K562 (cell line): Measurements from ENCODE around the gene MINK1. TPM values are rescaled to one million over a fixed set of nuclear protein-coding genes. Genes with fewer than 3 reads are reported as not detected.

Source experiments
- ATAC-seq: fragments of 200-7000 bp; cut with Tn5 transposase; 3 replicates; pipeline ENCODE4 v1.9.1; 2020; ENCODE audit warnings: moderate library complexity
- BruUV-seq: library from RNA; stranded (reverse); fragments of 400-500 nt; replicated peaks from 2 replicates; lab custom pipeline; 2021; lab: Mats Ljungman, UMichigan
- CTCF ChIA-PET: fragments of 300-600 bp; formaldehyde crosslinking; extraction: SDS; loops from one replicate; lab custom pipeline; 2021; ENCODE audit warnings: low intra/inter-chr PET ratio; lab: Yijun Ruan, JAX
- POLR2A ChIA-PET: fragments of 300-600, 350-650 bp; sonication (Branson Sonifier 250); formaldehyde crosslinking; extraction: SDS; loops from one replicate; lab custom pipeline; 2021; ENCODE audit warnings: antibody characterized with exemption, inconsistent platforms; lab: Yijun Ruan, JAX
- DNase-seq, 4 experiments: peaks; one replicate each; pipeline versions ENCODE4 v3.0.0 to v3.0.0-alpha.2; 2011 to 2018; ENCODE audit warnings: low spot score in 3 of 4, mixed read lengths in 3 of 4; ENCODE audit errors: extremely low read depth in 1 of 4
- FAIRE-seq: peaks from 2 replicates; lab custom pipeline; 2011; peaks lifted over from hg19 to GRCh38; lab: Jason Lieb, UNC
- H2AFZ ChIP-seq: 2 replicates; pipeline ENCODE4 v1.6.0; 2011; ENCODE audit warnings: low read depth, low read length, control low read depth, inconsistent platforms
- H3K27ac ChIP-seq: fragments of 200-600 bp; 3 replicates; pipeline ENCODE4 v1.8.0; 2011; ENCODE audit warnings: low read depth, mild to moderate bottlenecking, control low read depth, inconsistent platforms, low read length, moderate library complexity, mixed read lengths; ENCODE audit errors: extremely low read depth
- H3K27me3 ChIP-seq, 2 experiments: fragments of 300-600 bp in 1 of 2; 2 replicates in 1 of 2; 3 replicates in 1 of 2; pipeline versions ENCODE4 v1.6.0 to v1.8.0; 2011; ENCODE audit warnings: inconsistent platforms in 2 of 2, low read length in 2 of 2, mild to moderate bottlenecking in 1 of 2, mixed read lengths in 1 of 2, moderate library complexity in 1 of 2; ENCODE audit not compliant: control insufficient read depth in 2 of 2, insufficient read depth in 2 of 2
- H3K36me3 ChIP-seq: fragments of 300-600 bp; 3 replicates; pipeline ENCODE4 v1.8.0; 2011; ENCODE audit warnings: mild to moderate bottlenecking, low read length, inconsistent platforms; ENCODE audit not compliant: control insufficient read depth, insufficient read depth
- H3K4me1 ChIP-seq, 2 experiments: fragments of 200-600 bp in 1 of 2; replicated peaks in 1 of 2; 2 replicates in 1 of 2; 3 replicates in 1 of 2; pipeline versions ENCODE4 v1.5.1 to v1.8.0; 2011; ENCODE audit warnings: inconsistent platforms in 2 of 2, low read length in 2 of 2, mild to moderate bottlenecking in 1 of 2, mixed read lengths in 1 of 2, moderate library complexity in 1 of 2; ENCODE audit not compliant: control insufficient read depth in 2 of 2, insufficient read depth in 2 of 2
- H3K4me2 ChIP-seq: 2 replicates; pipeline ENCODE4 v1.6.1; 2011; ENCODE audit warnings: low read length, control low read depth, inconsistent platforms, mixed read lengths; ENCODE audit not compliant: insufficient read depth
- H3K4me3 ChIP-seq: fragments of 200-600 bp; sonication (generic), shearing (Covaris generic); 2 replicates; pipeline ENCODE4 v1.5.1; 2016; ENCODE audit warnings: control low read depth, inconsistent platforms
- H3K79me2 ChIP-seq: fragments of 200-600 bp; 3 replicates; pipeline ENCODE4 v1.8.0; 2011; ENCODE audit warnings: low read length, inconsistent platforms; ENCODE audit not compliant: control insufficient read depth, insufficient read depth
- H3K9ac ChIP-seq, 2 experiments: 2 replicates each; pipeline versions ENCODE4 v1.6.0 to v1.6.1; 2011; ENCODE audit warnings: low read depth in 2 of 2, low read length in 2 of 2, control low read depth in 1 of 2, inconsistent platforms in 1 of 2, mild to moderate bottlenecking in 1 of 2, mixed read lengths in 1 of 2; ENCODE audit not compliant: insufficient read depth in 1 of 2
- H3K9me1 ChIP-seq: one replicate; pipeline ENCODE4 v1.6.0; 2011; ENCODE audit warnings: inconsistent platforms, mild to moderate bottlenecking, low read length, moderate library complexity; ENCODE audit not compliant: control insufficient read depth, insufficient read depth
- H3K9me3 ChIP-seq: replicated peaks from 2 replicates; pipeline ENCODE4 v1.5.1; 2011; ENCODE audit warnings: low read depth, low read length, inconsistent platforms; ENCODE audit not compliant: control insufficient read depth, insufficient read depth
- H4K20me1 ChIP-seq: replicated peaks from 2 replicates; pipeline ENCODE4 v1.6.1; 2011; ENCODE audit warnings: low read length, inconsistent platforms, mixed read lengths; ENCODE audit not compliant: control insufficient read depth, insufficient read depth
- ESRRA ChIP-seq: fragments of 450-650 bp; IDR thresholded peaks from 2 replicates; pipeline ENCODE4 v1.6.1; 2014; ENCODE audit warnings: low read depth, mild to moderate bottlenecking, moderate library complexity, borderline replicate concordance
- GTF2F1 ChIP-seq: IDR thresholded peaks from 2 replicates; pipeline ENCODE4 v1.6.1; 2011; ENCODE audit warnings: low read depth, low read length, improper control_type of control experiment
- HDAC2 ChIP-seq: fragments of 450-650 bp; IDR thresholded peaks from 2 replicates; pipeline ENCODE4 v1.6.1; 2016; ENCODE audit warnings: mild to moderate bottlenecking
- HIVEP1 ChIP-seq: fragments of 250-450 bp; sonication (Bioruptor Pico); IDR thresholded peaks from 2 replicates; pipeline ENCODE4 v1.4.0; 2020; ENCODE audit warnings: mild to moderate bottlenecking
- MTA3 ChIP-seq: fragments of 450-650 bp; formaldehyde crosslinking; IDR thresholded peaks from 2 replicates; pipeline ENCODE4 v1.6.1; 2017; ENCODE audit warnings: mild to moderate bottlenecking, borderline replicate concordance
- PCBP1 ChIP-seq: fragments of 200-400 bp; formaldehyde crosslinking; IDR thresholded peaks from 2 replicates; pipeline ENCODE4 v1.6.1; 2018; ENCODE audit warnings: mild to moderate bottlenecking, low read depth, low read length; ENCODE audit not compliant: poor library complexity, severe bottlenecking
- RBM15 ChIP-seq: fragments of 200-400 bp; formaldehyde crosslinking; IDR thresholded peaks from 2 replicates; pipeline ENCODE4 v1.6.1; 2018; ENCODE audit warnings: mild to moderate bottlenecking, low read length, moderate library complexity; ENCODE audit not compliant: insufficient read depth
- RCOR1 ChIP-seq, 2 experiments: IDR thresholded peaks; 2 replicates each; pipeline ENCODE4 v1.6.1; 2012; ENCODE audit warnings: low read depth in 2 of 2, low read length in 2 of 2, borderline replicate concordance in 1 of 2, improper control_type of control experiment in 1 of 2
- RHOXF2B ChIP-seq: fragments of 250-450 bp; sonication (Bioruptor Pico); conservative IDR thresholded peaks from 2 replicates; pipeline ENCODE4 v1.5.1; 2021
- ZNF586 ChIP-seq: fragments of 450-650 bp; formaldehyde crosslinking; conservative IDR thresholded peaks from 2 replicates; pipeline ENCODE4 v1.4.0; 2020; ENCODE audit warnings: mild to moderate bottlenecking, moderate library complexity
- WGBS: fragments of 100-300 bp; shearing (Covaris generic); methylation state at CpG from one replicate; pipeline ENCODE4 v1.1.6; 2016; ENCODE audit warnings: low coverage, mixed read lengths; ENCODE audit not compliant: insufficient coverage; ENCODE audit errors: missing lambda C conversion rate; 5-methylcytosine and 5-hydroxymethylcytosine counted together
- in situ Hi-C: fragments of 300-500 bp; cut with MboI; formaldehyde crosslinking; loops from 4 replicates; pipeline ENCODE4 v1.15.0; 2018; ENCODE audit warnings: inconsistent platforms, mixed read lengths
- intact Hi-C: fragments of 100-400 bp; cut with micrococcal nuclease; formaldehyde crosslinking; loops from 2 replicates; pipeline ENCODE4 v1.14.2; 2022
- polyA plus RNA-seq, 8 experiments: library from polyadenylated mRNA; depleted of rRNA in 4 of 8; stranded (reverse) in 5 of 8; unstranded in 3 of 8; fragments of >200 nt; fragmentation: Nextera tagmentation in 2 of 8; fragmentation: Illumina TruSeq in 1 of 8; extraction: Ambion mirVana in 2 of 8; extraction: Trizol in 1 of 8; gene quantifications; 2 replicates each; pipeline versions ENCODE4 v1.2.1 to v1.2.3, GENCODE V29; 2011 to 2014; ENCODE audit warnings: inconsistent platforms in 1 of 8, missing spikeins in 1 of 8
- total RNA-seq, 7 experiments: library from RNA; depleted of rRNA in 6 of 7; stranded (reverse); fragments of >200 nt in 6 of 7; fragmentation: Illumina TruSeq in 2 of 7; extraction: Trizol in 2 of 7; gene quantifications; 2 replicates each; pipeline versions ENCODE4 v1.2.1 to v1.2.3, GENCODE V29; 2011 to 2021; ENCODE audit warnings: low replicate concordance in 1 of 7
- TF ChIP-seq, protein P1 (sequence below): fragments of 250-450 bp; sonication (Bioruptor Pico); IDR thresholded peaks from 2 replicates; pipeline ENCODE4 v1.9.0; 2021; ENCODE audit warnings: mild to moderate bottlenecking
- TF ChIP-seq, protein P2 (sequence below): sonication (generic); formaldehyde crosslinking; IDR thresholded peaks from 2 replicates; pipeline ENCODE4 v1.8.1; 2023; ENCODE audit warnings: missing genetic modification reagents, mild to moderate bottlenecking, borderline replicate concordance
- TF ChIP-seq, protein P3 (sequence below): fragments of 250-450 bp; sonication (Bioruptor Pico); IDR thresholded peaks from 2 replicates; pipeline ENCODE4 v1.5.0; 2020; ENCODE audit warnings: mild to moderate bottlenecking

The MINK1 gene
- total and polyA plus RNA-seq, 9 of the 15 experiments (the other 6 are each of a cell fraction or from before 2014, with no cell fraction given) = 0.11 to 54.2 (median 14.9) TPM

DNA sequence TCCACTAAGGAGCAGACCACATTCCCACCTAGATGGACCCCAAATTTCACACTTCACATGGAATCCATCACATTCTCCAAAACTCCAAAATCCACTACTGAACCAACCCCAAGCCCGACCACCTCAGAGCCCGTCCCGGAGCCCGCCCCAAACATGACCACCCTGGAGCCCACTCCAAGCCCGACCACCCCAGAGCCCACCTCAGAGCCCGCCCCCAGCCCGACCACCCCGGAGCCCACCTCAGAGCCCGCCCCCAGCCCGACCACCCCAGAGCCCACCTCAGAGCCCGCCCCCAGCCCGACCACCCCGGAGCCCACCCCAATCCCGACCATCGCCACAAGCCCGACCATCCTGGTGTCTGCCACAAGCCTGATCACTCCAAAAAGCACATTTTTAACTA lies 100.5 kb downstream of the MINK1 start:
- no peak for ATAC-seq
- POLR2A ChIA-PET = interaction anchor here (0.6 to 2.1 kb wide), 5 partner anchors 8 to 34 kb away, joined by 3 to 7 read pairs (median 4); partner anchors contain the start of gene SPAG7
- FAIRE-seq = no peak
- Histone ChIP-seq H3K36me3 (peaks cover 21% of the 10 kb centered on the region; the same call in 2 of the 3 replicates), H3K27me3 (no peaks in the 10 kb centered on the region), H3K4me2 (no peak overlapping the region), H2AFZ (no peak overlapping the region), H3K9me3 (no peaks in the 10 kb centered on the region), H3K4me3 (no peak overlapping the region), H3K27ac (no peak overlapping the region), H3K9ac (no peak overlapping the region; a peak in 1 of 4 replicates), H3K9me1 (no peaks in the 10 kb centered on the region), H3K4me1 (peaks cover 6 to 23% of the 10 kb centered on the region in 2 experiments; a peak in 4 of 5 replicates), H4K20me1 (no peaks in the 10 kb centered on the region), H3K79me2 (peaks cover 9% of the 10 kb centered on the region)
- in situ Hi-C loops (no loop called here), intact Hi-C loops (no loop called here)
- WGBS = 63% methylated on average over 3 of the region's 16 CpGs
- no TSS peak for BruUV-seq
- CTCF ChIA-PET = no interaction called here
- DNase-seq = no peak
- TF ChIP-seq RCOR1 (IDR thresholded peaks at IDR 0.05; ENCODE audit: borderline replicate concordance in 1 of 2, low read depth in 2 of 2, low read length in 2 of 2) (no peak), ZNF586 (CRISPR knock-in tag) (no peak), HDAC2 (no peak), ESRRA (no peak), MTA3 (no peak), PCBP1 (no peak), GTF2F1 (no peak), RBM15 (no peak), HIVEP1 (CRISPR knock-in tag) (no peak), RHOXF2B (CRISPR knock-in tag) (no peak)
- TF ChIP-seq, protein P1, sequence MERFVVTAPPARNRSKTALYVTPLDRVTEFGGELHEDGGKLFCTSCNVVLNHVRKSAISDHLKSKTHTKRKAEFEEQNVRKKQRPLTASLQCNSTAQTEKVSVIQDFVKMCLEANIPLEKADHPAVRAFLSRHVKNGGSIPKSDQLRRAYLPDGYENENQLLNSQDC (CRISPR knock-in tag) = no peak
- TF ChIP-seq, protein P2, sequence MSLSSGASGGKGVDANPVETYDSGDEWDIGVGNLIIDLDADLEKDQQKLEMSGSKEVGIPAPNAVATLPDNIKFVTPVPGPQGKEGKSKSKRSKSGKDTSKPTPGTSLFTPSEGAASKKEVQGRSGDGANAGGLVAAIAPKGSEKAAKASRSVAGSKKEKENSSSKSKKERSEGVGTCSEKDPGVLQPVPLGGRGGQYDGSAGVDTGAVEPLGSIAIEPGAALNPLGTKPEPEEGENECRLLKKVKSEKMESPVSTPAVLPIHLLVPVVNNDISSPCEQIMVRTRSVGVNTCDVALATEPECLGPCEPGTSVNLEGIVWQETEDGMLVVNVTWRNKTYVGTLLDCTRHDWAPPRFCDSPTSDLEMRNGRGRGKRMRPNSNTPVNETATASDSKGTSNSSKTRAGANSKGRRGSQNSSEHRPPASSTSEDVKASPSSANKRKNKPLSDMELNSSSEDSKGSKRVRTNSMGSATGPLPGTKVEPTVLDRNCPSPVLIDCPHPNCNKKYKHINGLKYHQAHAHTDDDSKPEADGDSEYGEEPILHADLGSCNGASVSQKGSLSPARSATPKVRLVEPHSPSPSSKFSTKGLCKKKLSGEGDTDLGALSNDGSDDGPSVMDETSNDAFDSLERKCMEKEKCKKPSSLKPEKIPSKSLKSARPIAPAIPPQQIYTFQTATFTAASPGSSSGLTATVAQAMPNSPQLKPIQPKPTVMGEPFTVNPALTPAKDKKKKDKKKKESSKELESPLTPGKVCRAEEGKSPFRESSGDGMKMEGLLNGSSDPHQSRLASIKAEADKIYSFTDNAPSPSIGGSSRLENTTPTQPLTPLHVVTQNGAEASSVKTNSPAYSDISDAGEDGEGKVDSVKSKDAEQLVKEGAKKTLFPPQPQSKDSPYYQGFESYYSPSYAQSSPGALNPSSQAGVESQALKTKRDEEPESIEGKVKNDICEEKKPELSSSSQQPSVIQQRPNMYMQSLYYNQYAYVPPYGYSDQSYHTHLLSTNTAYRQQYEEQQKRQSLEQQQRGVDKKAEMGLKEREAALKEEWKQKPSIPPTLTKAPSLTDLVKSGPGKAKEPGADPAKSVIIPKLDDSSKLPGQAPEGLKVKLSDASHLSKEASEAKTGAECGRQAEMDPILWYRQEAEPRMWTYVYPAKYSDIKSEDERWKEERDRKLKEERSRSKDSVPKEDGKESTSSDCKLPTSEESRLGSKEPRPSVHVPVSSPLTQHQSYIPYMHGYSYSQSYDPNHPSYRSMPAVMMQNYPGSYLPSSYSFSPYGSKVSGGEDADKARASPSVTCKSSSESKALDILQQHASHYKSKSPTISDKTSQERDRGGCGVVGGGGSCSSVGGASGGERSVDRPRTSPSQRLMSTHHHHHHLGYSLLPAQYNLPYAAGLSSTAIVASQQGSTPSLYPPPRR (CRISPR knock-in tag) = no peak
- TF ChIP-seq, protein P3, sequence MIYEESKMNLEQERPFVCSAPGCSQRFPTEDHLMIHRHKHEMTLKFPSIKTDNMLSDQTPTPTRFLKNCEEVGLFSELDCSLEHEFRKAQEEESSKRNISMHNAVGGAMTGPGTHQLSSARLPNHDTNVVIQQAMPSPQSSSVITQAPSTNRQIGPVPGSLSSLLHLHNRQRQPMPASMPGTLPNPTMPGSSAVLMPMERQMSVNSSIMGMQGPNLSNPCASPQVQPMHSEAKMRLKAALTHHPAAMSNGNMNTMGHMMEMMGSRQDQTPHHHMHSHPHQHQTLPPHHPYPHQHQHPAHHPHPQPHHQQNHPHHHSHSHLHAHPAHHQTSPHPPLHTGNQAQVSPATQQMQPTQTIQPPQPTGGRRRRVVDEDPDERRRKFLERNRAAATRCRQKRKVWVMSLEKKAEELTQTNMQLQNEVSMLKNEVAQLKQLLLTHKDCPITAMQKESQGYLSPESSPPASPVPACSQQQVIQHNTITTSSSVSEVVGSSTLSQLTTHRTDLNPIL (CRISPR knock-in tag) = no peak
